Stimulated activated CD8-positive, alpha-beta memory T cell treated with anti-CD3 and anti-CD28 coated beads, Interleukin-7, amount 100 ng/mL, for 1 hour (primary cell): Measurements from ENCODE around the gene LRRC53.

Experiments
- DNase-seq, 2 donors: peaks; one replicate each; pipeline ENCODE4 v3.0.0-alpha.2; 2020; ENCODE audit warnings: low read depth in 2 of 2

LRRC53 gene

DNA sequence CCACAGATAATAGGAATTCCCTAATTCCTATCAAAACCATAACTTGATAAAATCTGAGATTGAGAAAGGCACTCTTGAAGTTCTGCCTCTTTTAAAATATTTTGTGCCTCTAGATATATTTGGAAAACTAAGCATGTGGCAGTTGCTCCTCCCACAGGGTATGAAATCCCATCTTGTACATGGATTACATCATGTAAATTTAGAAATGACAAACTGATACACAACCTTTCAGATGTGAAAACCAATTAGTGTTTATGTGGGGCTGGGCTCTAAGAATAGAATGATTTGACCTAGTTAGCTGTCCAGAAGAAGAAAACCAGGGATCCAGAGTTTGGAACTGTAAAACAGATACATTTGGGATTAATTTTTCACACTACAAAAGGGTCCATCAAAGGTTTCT, 15.7 kb downstream of the LRRC53 start:
- no peak for DNase-seq

DNA sequence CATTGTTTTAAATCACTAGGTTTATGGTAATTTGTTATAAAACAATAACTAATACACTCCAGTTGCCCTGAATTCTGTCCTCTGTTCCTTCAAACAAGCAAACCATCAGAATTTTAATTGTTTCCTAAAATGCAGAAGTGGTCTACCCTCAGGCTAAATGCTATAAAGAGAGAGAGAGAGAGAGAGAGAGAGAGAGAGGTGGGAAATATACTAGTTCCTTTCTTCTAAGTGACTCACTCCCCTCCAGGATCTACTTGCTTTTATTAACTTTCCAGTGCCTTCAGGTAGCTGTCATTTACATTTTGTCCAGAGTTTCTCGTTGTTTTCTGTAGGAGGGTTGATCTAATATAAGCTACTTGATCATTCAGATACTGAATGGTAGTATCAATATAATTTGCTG, 26.4 kb downstream of the LRRC53 start:
- DNase-seq: no peak

DNA sequence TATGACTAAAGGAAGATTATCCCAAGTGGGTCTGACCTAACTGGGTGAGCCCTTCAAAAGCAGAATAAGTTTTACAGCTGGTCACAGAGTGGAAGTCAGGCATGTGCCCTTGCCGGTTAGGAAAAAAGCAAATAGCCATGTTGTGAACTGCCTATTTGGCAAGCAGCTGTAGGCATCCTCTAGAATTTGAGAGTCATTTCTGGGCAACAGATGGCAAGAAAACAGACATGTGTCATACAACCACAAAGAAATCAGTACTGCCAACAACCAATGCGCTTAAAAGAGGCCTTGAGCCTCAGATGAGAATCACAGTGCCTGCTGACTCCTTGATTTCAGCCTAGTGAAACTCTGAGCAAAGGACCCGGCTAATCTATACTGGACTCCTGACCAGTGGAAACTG, 26.8 kb downstream of the LRRC53 start:
- DNase-seq: no peak

DNA sequence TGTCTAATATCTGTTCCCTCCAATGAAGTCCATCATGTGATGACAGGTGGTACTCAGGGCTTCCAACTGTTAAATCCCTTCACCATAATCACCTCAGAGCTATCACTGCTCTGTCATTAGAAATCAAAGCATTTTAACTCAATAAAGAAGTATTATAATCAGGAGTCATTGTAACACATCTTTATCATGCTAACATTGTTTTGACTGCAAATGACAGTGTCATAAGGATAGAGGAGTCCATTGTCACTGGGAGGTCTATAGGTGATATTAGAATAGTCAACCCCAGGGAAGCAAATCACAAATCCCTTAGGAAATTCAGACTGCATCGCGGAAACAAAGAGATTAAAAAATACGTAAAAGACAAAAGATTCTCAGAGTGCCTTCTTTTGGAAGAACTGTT, 30.8 kb downstream of the LRRC53 start:
- DNase-seq: no peak

DNA sequence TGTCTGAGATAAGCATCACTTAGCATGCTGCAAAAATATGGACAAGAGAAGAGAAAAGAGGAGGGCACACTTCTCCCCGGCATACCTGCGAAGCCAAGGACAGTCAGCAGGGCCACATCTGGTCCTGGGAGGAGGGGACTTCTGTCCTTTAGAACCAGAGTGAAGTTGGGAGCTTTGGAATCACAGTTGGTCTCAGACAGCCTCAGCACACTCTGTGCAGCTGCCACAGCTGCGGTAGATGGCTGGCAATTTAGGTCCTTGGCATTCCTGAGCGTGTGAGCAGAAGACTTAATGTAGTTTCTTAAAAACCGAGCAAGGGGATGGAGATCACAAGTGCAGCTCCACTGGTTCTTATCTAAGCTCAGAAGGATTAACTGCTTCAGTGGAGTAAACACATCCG, 32.3 kb downstream of the LRRC53 start:
- DNase-seq: no peak

DNA sequence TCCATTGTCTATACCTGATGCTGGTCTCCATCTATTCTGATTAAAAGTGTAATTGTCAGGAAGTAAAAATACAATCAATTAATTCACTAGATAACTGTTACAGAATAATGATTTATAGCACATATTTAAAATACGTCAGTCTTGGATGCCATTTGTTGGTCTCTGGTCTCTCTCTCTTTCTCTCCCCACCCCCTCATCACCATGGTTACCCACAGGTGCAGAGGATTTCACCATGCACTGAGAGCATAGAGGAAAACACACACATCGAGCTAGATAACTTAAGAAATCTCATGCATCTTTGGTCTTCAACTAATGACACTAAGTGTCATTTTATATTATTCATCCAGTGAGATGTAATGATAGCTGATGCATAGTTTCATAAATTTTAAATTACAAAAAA, 33.4 kb downstream of the LRRC53 start:
- no peak for DNase-seq

DNA sequence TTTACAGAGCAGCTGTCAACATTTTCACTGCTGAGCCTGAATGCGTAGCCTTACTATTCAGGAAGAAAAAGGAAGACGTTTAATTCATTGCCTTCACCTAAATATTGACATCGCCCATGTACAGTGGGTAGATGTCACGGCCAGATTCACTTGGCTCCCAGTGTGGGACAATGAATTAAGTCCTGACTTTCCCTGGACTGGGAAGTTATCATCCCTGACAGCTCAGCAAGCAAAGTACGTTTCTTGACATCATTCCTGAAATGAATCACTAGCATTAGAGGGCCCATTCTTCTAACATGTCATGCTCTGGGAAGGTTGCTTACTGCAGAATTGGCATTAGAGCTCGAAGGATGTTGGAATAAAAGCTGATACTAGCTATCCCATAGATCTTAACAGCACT, 37.8 kb downstream of the LRRC53 start:
- DNase-seq: no peak

DNA sequence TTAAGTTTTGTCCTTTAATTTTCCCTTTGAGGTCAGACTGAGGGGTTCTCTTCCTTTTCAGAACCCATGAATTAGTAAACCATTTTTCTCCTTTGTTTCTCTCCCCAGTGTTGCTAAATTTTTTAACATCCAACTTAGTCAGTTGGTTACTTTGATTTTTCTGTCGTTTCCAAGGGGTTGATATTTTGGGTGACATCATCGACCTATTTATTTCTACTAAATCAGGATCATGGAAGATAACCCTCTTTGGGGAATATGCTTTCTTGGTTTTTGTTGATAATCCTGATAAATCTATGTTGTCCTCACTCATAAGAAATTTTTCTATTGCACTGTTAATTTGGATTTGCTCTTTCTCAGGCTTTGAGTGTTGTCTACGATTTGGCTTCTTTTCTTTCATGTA, 40.9 kb downstream of the LRRC53 start:
- no peak for DNase-seq

DNA sequence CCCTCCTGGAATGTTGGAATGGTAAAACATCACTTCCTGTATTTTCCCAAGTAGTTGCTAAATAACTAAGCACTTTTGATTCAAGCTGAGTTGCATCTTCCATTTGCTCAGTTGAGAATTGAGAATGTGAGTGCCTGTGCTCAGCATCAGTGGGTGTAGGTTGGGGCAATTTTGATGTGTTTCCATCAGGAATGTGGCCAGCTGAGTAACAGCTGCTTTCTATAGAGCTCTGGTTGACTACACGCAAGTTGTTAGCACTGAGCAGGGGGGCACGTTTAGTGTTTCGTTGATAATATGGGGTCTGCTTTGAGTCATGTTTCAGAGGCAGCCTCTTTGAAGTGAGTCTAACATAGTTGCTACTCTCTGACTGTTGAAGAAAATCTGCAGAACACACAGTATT, 41.5 kb downstream of the LRRC53 start:
- no peak for DNase-seq

DNA sequence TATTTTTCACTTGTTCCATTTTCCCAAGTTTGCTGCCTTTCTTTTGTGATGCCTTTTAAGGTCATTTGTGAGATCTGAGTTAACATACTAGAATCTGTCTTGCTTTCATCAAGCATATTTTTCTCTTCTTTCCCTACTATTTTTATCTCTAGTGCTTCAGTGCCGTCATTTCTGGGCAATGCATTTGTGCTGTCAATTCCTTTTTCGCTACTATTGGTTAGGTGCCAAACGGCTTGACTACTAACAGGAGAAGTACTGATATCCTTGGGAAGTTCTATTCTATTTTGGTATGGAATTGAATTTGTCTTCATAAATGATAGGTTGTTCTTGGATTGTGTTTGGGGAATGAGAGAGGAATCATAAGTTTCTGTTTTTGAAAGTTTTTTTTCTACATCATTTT, 42.2 kb downstream of the LRRC53 start:
- DNase-seq: no peak

DNA sequence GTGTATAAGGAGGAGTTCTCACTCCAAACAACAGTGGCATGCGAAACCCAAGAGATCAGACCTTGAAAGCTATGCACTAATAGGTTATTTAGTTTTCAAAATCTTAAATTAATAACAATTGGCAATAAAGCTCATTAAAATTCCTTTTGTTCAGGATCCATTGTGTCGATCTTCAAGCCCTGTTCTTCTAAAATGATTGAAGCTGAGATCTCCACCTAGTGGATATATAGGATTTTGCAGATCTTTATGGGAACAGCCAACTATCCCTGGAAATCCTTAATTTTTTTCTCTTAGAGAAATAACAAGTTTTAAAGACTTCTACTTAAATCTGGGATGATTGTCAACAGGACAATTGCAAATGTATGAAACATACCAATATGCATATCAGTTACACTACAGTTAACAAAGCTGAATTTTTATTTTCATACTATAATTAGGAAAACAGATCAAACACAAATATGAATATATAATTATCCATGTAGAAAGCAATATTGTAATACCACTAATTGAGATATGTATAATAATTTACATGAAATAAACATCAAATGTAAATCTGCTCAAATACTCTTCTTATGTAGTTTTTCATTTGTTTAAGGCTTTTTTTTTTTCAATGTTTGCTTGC, 43.3 kb downstream of the LRRC53 start:
- no peak for DNase-seq

DNA sequence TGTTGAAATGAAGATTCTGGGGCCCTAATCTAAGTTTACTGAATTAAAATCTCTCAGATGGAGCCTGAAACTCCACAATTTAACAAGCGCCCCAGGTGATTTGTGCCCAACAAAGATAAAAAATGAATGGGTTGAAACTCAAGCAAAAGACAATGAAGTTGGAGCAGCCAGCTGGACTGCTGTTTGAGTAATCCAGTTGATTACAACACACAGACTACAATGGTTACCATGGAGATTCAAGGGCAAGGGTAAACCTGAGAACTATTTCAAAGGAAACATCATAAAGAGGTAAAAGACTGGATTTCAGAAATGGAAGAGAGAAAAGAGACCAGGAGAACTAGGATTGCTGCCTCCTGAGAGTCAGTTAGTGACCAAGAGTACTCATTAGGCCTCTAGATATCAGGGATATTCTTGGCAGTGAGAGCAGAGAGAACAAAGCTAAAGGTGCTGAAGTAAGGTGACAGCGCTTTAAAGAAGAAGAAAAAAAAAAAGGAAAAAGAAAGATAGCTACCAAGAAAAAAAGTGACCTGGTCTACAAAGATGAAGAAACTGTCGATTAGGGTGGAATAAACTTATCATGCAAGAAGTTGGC, 44.5 kb downstream of the LRRC53 start:
- no peak for DNase-seq

DNA sequence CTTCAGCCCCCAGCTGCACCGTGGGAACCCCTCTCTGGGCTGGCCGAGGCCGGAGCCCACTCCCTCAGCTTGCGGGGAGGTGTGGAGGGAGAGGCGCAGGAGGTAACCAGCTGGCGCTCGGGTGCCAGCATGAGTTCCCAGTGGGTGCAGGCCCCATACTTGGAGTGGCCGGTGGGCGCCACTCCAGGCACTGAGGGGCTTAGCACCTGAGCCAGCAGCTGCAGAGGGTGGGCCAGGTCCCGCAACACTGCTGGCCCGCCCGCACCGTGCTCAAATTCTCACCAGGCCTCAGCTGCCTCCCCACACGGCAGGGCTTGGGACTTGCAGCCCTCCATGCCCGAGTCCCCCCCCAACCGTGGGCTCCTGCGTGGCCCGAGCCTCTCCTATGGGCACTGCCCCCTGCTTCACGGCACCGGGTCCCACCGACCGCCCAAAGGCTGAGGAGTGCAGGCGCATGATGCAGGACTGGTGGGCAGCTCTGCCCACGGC, 47.2 kb downstream of the LRRC53 start:
- DNase-seq: no peak

DNA sequence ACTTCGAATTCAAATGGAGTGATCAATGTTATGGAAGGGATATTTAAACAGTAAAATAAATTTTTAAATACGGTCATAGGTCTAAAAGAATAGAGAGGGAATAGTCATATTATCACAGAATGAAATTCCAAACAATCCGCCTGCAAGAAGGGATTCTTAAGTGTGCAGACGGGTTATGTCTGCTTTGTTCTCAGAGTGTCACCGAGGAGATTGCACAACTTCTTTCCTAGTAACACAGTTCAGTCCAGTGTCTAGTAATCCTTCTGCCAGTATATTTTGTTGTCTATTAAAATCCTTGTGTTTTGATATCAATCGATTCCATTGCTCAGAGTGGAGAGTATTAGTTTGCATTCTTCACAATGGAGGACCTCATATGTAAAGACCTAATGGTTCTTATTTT, 48.4 kb downstream of the LRRC53 start:
- no peak for DNase-seq

DNA sequence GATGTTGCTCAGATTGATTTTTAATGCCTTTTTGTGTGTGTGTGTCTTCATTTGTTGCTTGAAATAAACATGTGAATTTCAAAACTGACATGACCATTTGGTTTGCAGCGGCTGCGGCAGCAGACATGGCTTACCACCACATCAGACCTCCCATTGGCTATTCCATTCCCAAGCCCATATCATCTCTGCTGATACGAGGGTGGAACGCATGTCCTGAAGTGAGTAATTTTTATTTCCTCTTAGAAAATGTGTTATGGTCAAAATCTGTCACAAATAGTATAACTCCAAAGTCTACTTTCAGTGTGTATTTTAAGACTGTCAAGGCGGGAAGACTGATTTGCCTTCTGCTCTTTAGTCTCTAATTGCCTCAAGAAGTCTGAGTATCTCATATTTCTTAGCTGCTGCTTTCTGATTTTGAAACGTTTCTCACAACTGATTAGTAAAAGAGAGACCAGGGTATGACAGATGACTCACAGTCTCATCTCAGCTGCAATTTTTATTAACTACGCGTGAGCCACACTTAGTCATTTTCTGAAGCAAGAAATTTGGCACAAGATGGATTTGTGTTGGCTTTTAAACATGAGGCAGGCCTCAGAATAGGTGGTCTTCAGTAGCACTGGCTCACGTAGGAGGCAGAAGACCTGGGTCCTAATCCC, 49.0 kb downstream of the LRRC53 start:
- DNase-seq: no peak

DNA sequence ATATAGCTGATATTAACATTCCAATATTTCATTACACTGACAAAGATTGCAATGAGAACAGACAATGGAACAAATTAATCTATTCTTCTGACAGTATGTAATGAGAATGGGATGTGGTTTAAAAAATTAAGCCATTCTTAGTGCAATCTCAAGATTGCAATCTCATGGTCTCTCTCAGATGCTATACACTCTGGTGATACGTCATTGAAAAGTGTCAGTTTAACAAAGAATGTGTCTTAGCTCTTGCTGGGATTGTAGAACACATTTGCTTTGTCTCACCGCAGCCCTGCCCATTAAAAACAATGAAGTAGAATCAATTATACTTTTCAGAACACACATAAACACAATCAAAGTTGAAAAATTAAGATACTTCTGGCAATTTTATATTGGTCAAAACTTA, 55.2 kb downstream of the LRRC53 start:
- DNase-seq: no peak

DNA sequence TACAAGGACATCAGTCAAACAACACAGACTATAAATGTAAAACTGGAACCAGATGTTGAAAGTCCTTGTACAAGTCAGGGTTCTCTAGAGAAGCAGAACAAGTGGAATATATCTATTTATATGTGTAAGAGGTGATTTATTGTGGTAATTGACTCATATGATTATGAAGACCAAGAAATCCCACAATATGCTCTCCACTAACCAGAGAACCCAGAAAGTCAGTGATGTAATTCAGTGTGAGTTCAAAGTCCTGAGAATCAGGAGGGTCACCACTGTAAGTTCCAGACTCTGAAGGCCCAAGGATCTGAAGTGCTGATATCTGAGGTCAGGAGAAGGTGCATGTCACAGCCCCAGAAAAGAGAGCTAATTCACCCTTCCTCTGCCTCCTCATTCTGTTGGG, 57.0 kb downstream of the LRRC53 start:
- no peak for DNase-seq

DNA sequence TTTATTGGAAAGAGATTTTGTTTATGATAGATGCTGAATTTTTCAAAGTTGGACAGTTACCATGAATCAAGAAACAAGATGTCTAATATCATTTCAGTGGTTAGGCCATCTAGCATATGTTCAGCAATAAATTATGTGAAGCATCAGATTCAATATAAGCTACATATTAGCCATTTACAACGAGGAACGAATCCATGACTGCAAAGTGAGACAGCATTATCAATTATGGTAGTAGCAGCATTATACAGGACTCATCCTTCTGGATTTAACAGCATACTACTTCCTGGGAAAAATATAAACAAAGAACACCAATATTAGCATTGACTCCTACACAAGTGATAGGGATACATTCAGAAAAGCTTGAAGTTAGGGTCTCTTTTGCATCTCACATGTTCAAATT, 59.1 kb downstream of the LRRC53 start:
- no peak for DNase-seq

DNA sequence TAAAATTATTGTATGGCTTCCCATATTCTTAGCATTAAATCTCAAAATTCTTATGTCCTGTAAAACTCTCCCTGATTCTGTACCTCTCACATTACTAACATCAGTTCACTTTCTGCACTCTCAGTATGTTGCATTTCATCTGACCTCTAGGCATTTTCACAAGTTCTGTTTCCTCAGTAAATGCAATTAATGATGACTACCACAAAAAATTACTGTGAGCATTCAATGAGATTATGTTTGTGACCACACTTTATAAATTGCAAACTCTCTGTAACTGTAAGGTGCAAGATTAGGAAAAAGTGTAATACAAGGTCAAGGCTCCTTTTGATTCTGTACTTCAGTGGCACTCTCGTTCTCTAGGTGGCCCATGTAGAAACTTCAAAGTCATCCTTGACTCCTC, 60.4 kb downstream of the LRRC53 start:
- DNase-seq: no peak

DNA sequence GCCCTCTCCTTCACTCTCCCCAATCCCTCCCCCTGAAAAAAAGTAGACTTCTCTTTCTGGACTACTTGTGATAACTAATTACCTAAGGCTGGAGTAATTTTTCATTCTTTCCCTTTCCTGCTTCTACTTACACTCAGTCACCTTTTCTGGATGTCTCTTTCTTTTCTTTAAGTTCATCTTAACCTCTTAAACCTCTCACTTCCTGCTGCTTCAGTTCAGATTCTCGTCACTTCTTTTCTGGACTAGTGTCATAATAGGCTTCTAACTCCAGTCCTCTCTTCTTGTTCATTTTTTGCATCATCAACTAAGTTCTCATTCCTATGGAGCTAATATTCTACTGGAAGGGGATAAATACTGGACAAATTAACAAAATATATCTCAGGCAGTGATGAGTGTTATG, 75.4 kb downstream of the LRRC53 start:
- no peak for DNase-seq

DNA sequence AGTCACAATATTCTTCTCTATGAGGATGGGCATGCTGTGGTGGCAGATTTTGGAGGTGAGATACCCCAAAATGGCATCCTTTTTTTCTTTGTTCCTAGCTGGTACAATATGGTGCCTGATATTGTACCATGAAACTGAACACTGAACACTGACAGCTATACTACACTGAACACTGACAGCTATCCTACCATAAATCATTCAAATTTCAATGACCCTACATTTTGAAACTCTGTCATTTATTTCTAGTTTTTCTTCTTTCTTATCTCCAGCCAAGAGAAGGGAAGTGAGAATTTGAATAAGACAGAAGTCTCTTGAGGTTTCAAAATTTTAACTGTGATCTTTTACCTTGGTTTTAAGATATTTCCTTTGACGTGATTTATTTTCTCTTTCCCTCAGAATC, 76.3 kb downstream of the LRRC53 start:
- no peak for DNase-seq

DNA sequence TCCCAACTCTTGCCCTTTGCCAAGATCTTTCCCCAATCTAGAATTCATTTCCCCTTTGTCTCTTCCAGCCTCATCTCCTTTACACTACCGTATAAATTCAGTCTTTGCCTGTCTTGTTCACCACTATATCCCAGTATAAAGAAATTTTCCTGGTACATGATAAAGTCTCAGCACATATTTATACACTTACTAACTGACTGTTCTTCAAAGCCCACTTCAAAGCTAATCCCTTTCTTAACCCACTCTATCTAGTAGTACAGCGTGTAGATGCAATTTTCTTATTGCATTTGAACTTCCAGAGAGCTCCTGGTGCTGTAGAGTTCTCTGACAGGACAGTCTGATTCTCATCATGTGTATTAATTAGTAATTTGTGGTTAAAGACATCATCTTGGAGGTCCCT, 78.1 kb downstream of the LRRC53 start:
- DNase-seq: no peak

DNA sequence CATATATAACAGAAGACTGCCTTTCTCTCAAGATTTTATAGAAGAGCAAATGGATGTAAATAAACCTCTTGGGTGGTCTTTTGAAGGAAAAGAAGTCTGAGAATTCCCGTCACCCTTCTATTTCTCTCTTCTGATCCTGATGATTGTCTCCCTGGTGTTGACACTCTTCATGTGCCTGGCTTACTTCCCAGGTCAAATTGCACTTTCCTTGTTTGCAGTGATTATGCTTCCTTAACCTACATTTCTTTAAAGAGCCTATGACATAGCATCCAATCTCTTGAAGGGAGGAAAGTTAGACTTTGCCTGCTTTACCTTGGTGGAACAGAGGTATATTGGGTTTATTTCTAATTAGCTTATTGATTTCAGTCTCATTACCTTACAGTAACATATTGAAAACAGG, 80.1 kb downstream of the LRRC53 start:
- no peak for DNase-seq

DNA sequence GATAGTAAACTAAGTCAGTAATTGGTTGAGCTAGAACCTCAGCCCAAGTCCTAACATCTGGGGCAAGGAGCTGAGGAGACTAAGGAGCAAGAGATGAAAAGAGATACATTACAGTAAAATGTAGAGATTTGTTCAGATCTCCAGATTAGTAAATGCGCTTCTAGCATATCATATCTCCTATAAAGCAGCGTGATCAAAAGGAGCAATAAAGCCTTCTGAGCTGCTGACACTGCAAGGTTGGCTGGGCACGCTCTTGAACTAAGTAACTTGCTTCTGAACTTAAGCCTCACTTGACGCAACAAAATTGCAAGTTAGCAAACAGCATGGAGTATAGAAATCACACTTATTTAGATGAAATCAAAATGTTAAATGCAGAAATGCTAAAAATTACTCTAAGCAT, 80.9 kb downstream of the LRRC53 start:
- DNase-seq: no peak
